CD14-positive monocyte (primary cell): Measurements from ENCODE around the gene CACNA1H. TPM values are rescaled to one million over a fixed set of nuclear protein-coding genes. Genes with fewer than 3 reads are reported as not detected.
"Not testable (repeated sequence)": the region's sequence is repeated elsewhere in the genome, so short reads cannot be mapped to it uniquely, and the experiment has no call there.

ENCODE experiments used
- DNase-seq, 3 donors: peaks; one replicate each; pipeline ENCODE4 v3.0.0-alpha.2; 2011 to 2022
- H2AFZ ChIP-seq: 2 replicates; pipeline ENCODE4 v1.6.0; 2012; ENCODE audit warnings: mild to moderate bottlenecking, low read depth, low read length, inconsistent platforms; ENCODE audit not compliant: insufficient read depth, poor library complexity, severe bottlenecking
- H3K27ac ChIP-seq, 2 donors: 1 replicate in 1 of 2; 2 replicates in 1 of 2; pipeline ENCODE4 v1.5.1; 2012 to 2013; ENCODE audit warnings: low read length in 2 of 2, control low read depth in 1 of 2, inconsistent platforms in 1 of 2, low read depth in 1 of 2, mild to moderate bottlenecking in 1 of 2
- H3K27me3 ChIP-seq, 2 donors: one replicate each; pipeline versions ENCODE4 v1.6.0 to v1.6.1; 2011 to 2013; ENCODE audit warnings: low read length in 2 of 2; ENCODE audit not compliant: control insufficient read depth in 2 of 2, insufficient read depth in 2 of 2
- H3K36me3 ChIP-seq, 2 donors: replicated peaks in 1 of 2; 1 replicate in 1 of 2; 2 replicates in 1 of 2; pipeline versions ENCODE4 v1.5.1 to v1.6.1; 2012 to 2013; ENCODE audit warnings: low read length in 2 of 2, control low read depth in 1 of 2, inconsistent platforms in 1 of 2, mild to moderate bottlenecking in 1 of 2; ENCODE audit not compliant: insufficient read depth in 2 of 2, control insufficient read depth in 1 of 2
- H3K4me1 ChIP-seq, 2 donors: 1 replicate in 1 of 2; 2 replicates in 1 of 2; pipeline versions ENCODE4 v1.5.1 to v1.6.1; 2012 to 2013; ENCODE audit warnings: low read length in 2 of 2, control low read depth in 1 of 2, inconsistent platforms in 1 of 2, mild to moderate bottlenecking in 1 of 2, moderate library complexity in 1 of 2; ENCODE audit not compliant: insufficient read depth in 2 of 2, control insufficient read depth in 1 of 2
- H3K4me2 ChIP-seq: replicated peaks from 2 replicates; pipeline ENCODE3; 2012; ENCODE audit warnings: low read length, moderate library complexity, mild to moderate bottlenecking; ENCODE audit not compliant: poor library complexity, severe bottlenecking; ENCODE audit errors: extremely low read depth
- H3K4me3 ChIP-seq, 3 experiments: fragments of 200-600 bp in 1 of 3; sonication (generic) in 1 of 3; replicated peaks in 1 of 3; 1 replicate in 2 of 3; 2 replicates in 1 of 3; pipeline ENCODE4 v1.5.1; 2011 to 2013; ENCODE audit warnings: low read length in 3 of 3, mild to moderate bottlenecking in 3 of 3, control low read depth in 2 of 3, low read depth in 2 of 3, inconsistent platforms in 1 of 3, moderate library complexity in 1 of 3
- H3K79me2 ChIP-seq: 2 replicates; pipeline ENCODE4 v1.6.0; 2012; ENCODE audit warnings: mild to moderate bottlenecking, control low read depth, inconsistent platforms, low read length, moderate library complexity; ENCODE audit not compliant: insufficient read depth
- H3K9ac ChIP-seq: 2 replicates; pipeline ENCODE4 v1.6.0; 2017; ENCODE audit warnings: low read length, mild to moderate bottlenecking; ENCODE audit not compliant: insufficient read depth, poor library complexity, severe bottlenecking
- H3K9me3 ChIP-seq, 2 donors: replicated peaks in 1 of 2; 1 replicate in 1 of 2; 2 replicates in 1 of 2; pipeline versions ENCODE4 v1.5.1 to v1.6.1; 2012 to 2013; ENCODE audit warnings: low read length in 2 of 2, control low read depth in 1 of 2; ENCODE audit not compliant: control insufficient read depth in 1 of 2, insufficient read depth in 1 of 2
- H4K20me1 ChIP-seq: 2 replicates; pipeline ENCODE4 v1.6.0; 2012; ENCODE audit warnings: mild to moderate bottlenecking, low read length, control low read depth, moderate library complexity; ENCODE audit not compliant: insufficient read depth
- H3K27ac Mint-ChIP-seq, 7 donors: one replicate each; pipeline ENCODE4 v1.8.0; 2020; ENCODE audit warnings: mild to moderate bottlenecking in 7 of 7, mixed read lengths in 7 of 7, moderate library complexity in 6 of 7, inconsistent platforms in 2 of 7
- H3K27me3 Mint-ChIP-seq, 3 donors: one replicate each; pipeline ENCODE4 v1.8.0; 2021 to 2022; ENCODE audit warnings: low read depth in 3 of 3, mild to moderate bottlenecking in 3 of 3, mixed read lengths in 3 of 3, moderate library complexity in 3 of 3, inconsistent platforms in 1 of 3
- H3K36me3 Mint-ChIP-seq, 2 donors: one replicate each; pipeline ENCODE4 v1.8.0; 2020; ENCODE audit warnings: mixed read lengths in 2 of 2, inconsistent platforms in 1 of 2, mild to moderate bottlenecking in 1 of 2
- H3K4me1 Mint-ChIP-seq: one replicate; pipeline ENCODE4 v1.8.0; 2020; ENCODE audit warnings: mild to moderate bottlenecking, mixed read lengths
- H3K4me3 Mint-ChIP-seq, 2 donors: one replicate each; pipeline ENCODE4 v1.8.0; 2020; ENCODE audit warnings: mild to moderate bottlenecking in 2 of 2, mixed read lengths in 2 of 2, moderate library complexity in 1 of 2
- H3K9me3 Mint-ChIP-seq, 7 donors: one replicate each; pipeline ENCODE4 v1.8.0; 2020 to 2022; ENCODE audit warnings: mixed read lengths in 7 of 7, mild to moderate bottlenecking in 6 of 7, moderate library complexity in 6 of 7, inconsistent platforms in 2 of 7
- CTCF ChIP-seq: fragments of 200-600 bp; IDR thresholded peaks from one replicate; pipeline ENCODE4 v1.8.0; 2022; ENCODE audit warnings: antibody characterized with exemption, mild to moderate bottlenecking
- WGBS: methylation state at CpG from one replicate; pipeline ENCODE4 v1.1.5; 2013; ENCODE audit warnings: missing lambda C conversion rate; ENCODE audit not compliant: insufficient coverage; 5-methylcytosine and 5-hydroxymethylcytosine counted together
- intact Hi-C, 2 donors: fragments of 100-400 bp; cut with micrococcal nuclease; formaldehyde crosslinking; loops; one replicate each; pipeline versions ENCODE4 v1.15.0 to v1.15.1; 2023
- polyA plus RNA-seq, 3 donors: library from polyadenylated mRNA; depleted of rRNA in 1 of 3; unstranded in 2 of 3; stranded (reverse) in 1 of 3; fragments of 300-500 nt in 2 of 3; fragments of >200 nt in 1 of 3; fragmentation: Illumina TruSeq in 2 of 3; gene quantifications; 1 replicate in 2 of 3; 2 replicates in 1 of 3; pipeline ENCODE4 v1.2.3, GENCODE V29; 2012 to 2021

The CACNA1H gene
- polyA plus RNA-seq, 3 donors = not detected

GRCh38 chr16:1265090-1265630 is 112.3 kb downstream of the CACNA1H start:
- H3K27ac ChIP-seq = no peak overlapping the region
- H3K4me2 ChIP-seq = no peak overlapping the region
- no peaks in the 10 kb centered on the region for H3K36me3 ChIP-seq
- H3K79me2 ChIP-seq = no peaks in the 10 kb centered on the region
- H4K20me1 ChIP-seq = no peaks in the 10 kb centered on the region
- H3K4me3 ChIP-seq = no peak overlapping the region
- no peak overlapping the region for H2AFZ ChIP-seq
- H3K9me3 ChIP-seq = no peaks in the 10 kb centered on the region
- H3K27me3 ChIP-seq = peaks cover 0 to 26% of the 10 kb centered on the region in 2 donors
- no peak overlapping the region for H3K9ac ChIP-seq
- Mint-ChIP-seq H3K4me3 (no peak overlapping the region), H3K36me3 (no peaks in the 10 kb centered on the region), H3K27ac (no peak overlapping the region), H3K9me3 (peaks cover 3 to 10% (median 6%) of the 10 kb centered on the region in 7 donors), H3K27me3 (peaks cover 22 to 35% (median 28%) of the 10 kb centered on the region in 3 donors), H3K4me1 (no peaks in the 10 kb centered on the region)
- intact Hi-C loops = loop anchor here in 1 of 2 donors (10.0 kb wide), 1 partner anchor 50 kb away; no protein-coding TSS in a partner anchor
- H3K4me1 ChIP-seq = no peaks in the 10 kb centered on the region
- no peak for DNase-seq
- WGBS = 87% methylated on average over 8 of the region's 13 CpGs
- no peak for TF ChIP-seq CTCF

- no peak for TF ChIP-seq CTCF
- H3K36me3 ChIP-seq = no peaks in the 10 kb centered on the region
- intact Hi-C loops = loop anchor here in 1 of 2 donors (10.0 kb wide), 1 partner anchor 51 kb away; no protein-coding TSS in a partner anchor
- no peak overlapping the region for H3K9ac ChIP-seq
- no peaks in the 10 kb centered on the region for H3K9me3 ChIP-seq
- H3K27me3 ChIP-seq = peaks cover 0 to 20% of the 10 kb centered on the region in 2 donors
- H3K79me2 ChIP-seq = no peaks in the 10 kb centered on the region
- H3K9me3 Mint-ChIP-seq = peaks cover 3 to 10% (median 6%) of the 10 kb centered on the region in 7 donors
- no peaks in the 10 kb centered on the region for H3K36me3 Mint-ChIP-seq
- no peak overlapping the region for H3K27ac Mint-ChIP-seq
- 91% methylated on average over 15 of the region's 19 CpGs for WGBS
- H3K4me2 ChIP-seq = no peak overlapping the region
- no peaks in the 10 kb centered on the region for H3K4me1 Mint-ChIP-seq
- H3K4me3 ChIP-seq = no peak overlapping the region
- no peaks in the 10 kb centered on the region for H3K4me1 ChIP-seq
- H2AFZ ChIP-seq = no peak overlapping the region
- H4K20me1 ChIP-seq = no peaks in the 10 kb centered on the region
- H3K27me3 Mint-ChIP-seq = peaks cover 16 to 28% (median 23%) of the 10 kb centered on the region in 3 donors
- H3K4me3 Mint-ChIP-seq = no peak overlapping the region
- DNase-seq = no peak
- no peak overlapping the region for H3K27ac ChIP-seq
Measured at GRCh38 chr16:1265826-1266225, 112.9 kb downstream of the CACNA1H start.

GRCh38 chr16:1269418-1269817 is 116.5 kb downstream of the CACNA1H start:
- H3K27me3 Mint-ChIP-seq = peaks cover 6 to 14% (median 11%) of the 10 kb centered on the region in 3 donors
- not testable (repeated sequence) for H3K9ac ChIP-seq, H2AFZ ChIP-seq, H3K27me3 ChIP-seq, H3K36me3 Mint-ChIP-seq, DNase-seq, H3K36me3 ChIP-seq, H3K9me3 Mint-ChIP-seq, H3K4me1 ChIP-seq, H3K27ac ChIP-seq, H3K4me3 Mint-ChIP-seq, H4K20me1 ChIP-seq, H3K9me3 ChIP-seq, H3K27ac Mint-ChIP-seq, H3K4me2 ChIP-seq, H3K4me3 ChIP-seq, H3K4me1 Mint-ChIP-seq, H3K79me2 ChIP-seq
- intact Hi-C loops = loop anchor here in 1 of 2 donors (10.0 kb wide), 1 partner anchor 55 kb away; no protein-coding TSS in a partner anchor
- WGBS = 91% methylated on average over 7 of the region's 7 CpGs
